ENCODE data around the gene FILIP1L. TPM values are rescaled to one million over a fixed set of nuclear protein-coding genes. Genes with fewer than 3 reads are reported as not detected.
A peak's percentile ranks its signal among the peaks of the same experiment; 100 is the strongest.

The FILIP1L gene
- total RNA-seq, 1 donor from 2014 or later = 33.4 TPM

DNA sequence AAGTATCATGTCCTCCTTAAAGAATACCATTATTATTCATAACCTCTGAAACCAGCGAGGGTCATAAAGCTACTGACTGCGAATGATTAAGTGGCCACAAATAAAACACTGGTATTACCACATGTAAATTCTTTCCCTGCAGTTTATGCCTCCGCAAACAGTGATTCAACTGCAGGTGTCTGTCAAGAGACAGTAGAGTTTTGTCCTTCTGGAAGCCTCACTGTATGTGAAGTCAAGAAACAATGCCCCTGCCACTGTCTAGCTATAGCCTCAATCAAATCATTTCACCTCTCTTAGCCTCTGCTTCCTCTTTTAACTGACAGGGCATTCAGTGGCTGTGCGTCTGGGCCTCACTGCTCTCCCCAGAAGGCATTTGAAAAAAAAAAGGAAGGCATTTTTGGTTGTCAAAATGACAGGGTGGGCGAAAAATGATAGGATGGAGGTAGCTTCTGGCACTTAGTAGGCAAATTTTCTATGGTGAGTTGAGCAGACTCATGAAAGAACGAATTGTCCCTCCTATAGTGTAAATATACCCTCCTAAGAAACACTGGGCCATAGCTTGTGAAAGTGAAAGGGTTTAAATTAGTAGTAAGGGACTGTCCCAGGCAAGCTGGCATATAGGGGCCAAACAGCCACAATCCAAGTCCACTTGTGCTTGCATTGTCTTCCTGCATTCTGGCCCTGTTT lies 66.7 kb downstream of the FILIP1L start:
- H3K4me3 ChIP-seq (ENCODE audit: low read depth, low read length) = peak overlapping the region; percentile 9
- no peak for DNase-seq (ENCODE audit: low read depth)
- TF ChIP-seq, protein P1, sequence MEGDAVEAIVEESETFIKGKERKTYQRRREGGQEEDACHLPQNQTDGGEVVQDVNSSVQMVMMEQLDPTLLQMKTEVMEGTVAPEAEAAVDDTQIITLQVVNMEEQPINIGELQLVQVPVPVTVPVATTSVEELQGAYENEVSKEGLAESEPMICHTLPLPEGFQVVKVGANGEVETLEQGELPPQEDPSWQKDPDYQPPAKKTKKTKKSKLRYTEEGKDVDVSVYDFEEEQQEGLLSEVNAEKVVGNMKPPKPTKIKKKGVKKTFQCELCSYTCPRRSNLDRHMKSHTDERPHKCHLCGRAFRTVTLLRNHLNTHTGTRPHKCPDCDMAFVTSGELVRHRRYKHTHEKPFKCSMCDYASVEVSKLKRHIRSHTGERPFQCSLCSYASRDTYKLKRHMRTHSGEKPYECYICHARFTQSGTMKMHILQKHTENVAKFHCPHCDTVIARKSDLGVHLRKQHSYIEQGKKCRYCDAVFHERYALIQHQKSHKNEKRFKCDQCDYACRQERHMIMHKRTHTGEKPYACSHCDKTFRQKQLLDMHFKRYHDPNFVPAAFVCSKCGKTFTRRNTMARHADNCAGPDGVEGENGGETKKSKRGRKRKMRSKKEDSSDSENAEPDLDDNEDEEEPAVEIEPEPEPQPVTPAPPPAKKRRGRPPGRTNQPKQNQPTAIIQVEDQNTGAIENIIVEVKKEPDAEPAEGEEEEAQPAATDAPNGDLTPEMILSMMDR (conservative IDR thresholded peaks at IDR 0.05; ENCODE audit: low read depth, low read length) = no peak

DNA sequence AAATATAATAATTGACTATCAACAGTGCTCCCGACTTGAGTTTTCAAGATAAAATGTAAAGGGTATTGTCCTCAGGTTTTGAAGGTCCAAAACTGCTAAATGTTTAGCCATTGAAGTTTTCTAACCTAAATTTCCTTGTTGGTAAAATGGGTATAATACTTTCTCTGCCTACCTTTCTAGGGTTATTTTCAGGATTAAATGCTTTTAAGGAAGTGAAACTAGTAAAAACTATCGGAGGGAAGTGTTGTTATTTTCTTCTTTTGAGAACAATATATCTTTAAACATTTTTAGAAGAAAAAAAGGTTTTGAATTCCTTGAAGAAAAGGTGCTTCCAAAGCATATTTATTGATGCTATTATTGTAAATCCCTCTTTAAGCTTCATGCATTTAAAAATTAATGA lies 67.3 kb downstream of the FILIP1L start:
- DNase-seq (ENCODE audit: low read depth) = no peak
- H3K4me3 ChIP-seq (ENCODE audit: low read depth, low read length) = no peak overlapping the region
- TF ChIP-seq, protein P1 (conservative IDR thresholded peaks at IDR 0.05; ENCODE audit: low read depth, low read length) = no peak

DNA sequence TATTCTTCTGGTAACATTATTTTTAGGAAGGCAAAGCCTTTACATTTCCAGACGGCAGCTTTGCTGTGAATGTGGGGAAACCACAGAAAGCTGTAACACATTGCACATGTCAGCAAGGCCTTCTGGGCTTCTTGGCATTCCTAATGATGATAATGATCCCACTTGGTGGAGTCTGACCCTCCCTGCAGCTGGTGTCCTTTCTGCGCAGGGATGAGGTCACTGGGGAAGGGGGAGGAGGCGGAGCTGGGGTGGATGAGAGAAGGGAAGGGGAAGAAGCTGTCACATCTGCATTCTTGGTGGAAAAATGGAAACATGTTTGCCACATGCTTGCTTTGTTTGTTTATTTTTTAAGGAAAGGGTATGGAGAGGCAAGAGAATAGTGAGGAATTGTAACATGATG lies 68.6 kb downstream of the FILIP1L start:
- no peak overlapping the region for H3K4me3 ChIP-seq (ENCODE audit: low read depth, low read length)
- no peak for DNase-seq (ENCODE audit: low read depth)
- TF ChIP-seq, protein P1 (conservative IDR thresholded peaks at IDR 0.05; ENCODE audit: low read depth, low read length) = no peak

DNA sequence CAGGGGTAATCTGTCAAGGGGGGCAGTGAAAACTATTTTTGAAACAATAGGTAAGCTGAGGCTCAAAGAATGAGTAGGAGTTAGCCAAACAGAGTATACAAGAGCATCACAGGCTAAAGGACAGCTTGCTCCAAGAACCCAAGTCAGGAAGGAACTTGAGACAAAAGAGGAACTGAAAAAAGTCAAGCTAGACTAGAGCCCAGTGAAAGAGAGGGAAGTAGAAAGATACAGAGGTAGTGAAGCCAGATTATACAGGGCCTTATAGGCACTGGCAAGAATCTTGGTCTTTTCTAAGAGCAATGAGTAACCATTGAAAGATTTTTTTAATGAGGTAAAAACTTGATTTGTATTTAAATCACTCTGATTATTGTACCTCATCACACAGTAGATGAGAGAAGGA lies 69.9 kb downstream of the FILIP1L start:
- TF ChIP-seq, protein P1 (conservative IDR thresholded peaks at IDR 0.05; ENCODE audit: low read depth, low read length) = no peak
- DNase-seq (ENCODE audit: low read depth) = no peak
- H3K4me3 ChIP-seq (ENCODE audit: low read depth, low read length) = no peak overlapping the region

DNA sequence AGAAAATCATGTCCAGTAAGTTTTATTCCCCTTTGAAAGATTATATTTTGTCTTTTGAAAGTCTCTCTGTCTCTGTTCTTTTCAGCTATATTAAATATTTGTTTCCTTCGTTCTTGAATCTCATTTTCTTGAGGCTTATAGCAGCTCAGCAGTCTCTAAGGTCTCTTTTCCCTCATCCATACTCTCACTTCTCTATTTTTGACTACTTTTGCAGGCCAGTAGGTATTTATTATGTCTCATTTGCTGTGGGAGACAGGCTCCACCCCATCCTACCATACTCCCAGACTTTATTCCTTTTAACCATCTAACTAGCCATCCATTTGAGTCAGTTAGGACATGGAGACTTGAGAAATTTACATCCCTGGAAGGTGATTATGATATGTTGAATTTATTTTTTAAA lies 71.0 kb downstream of the FILIP1L start:
- no peak overlapping the region for H3K4me3 ChIP-seq (ENCODE audit: low read depth, low read length)
- TF ChIP-seq, protein P1 (conservative IDR thresholded peaks at IDR 0.05; ENCODE audit: low read depth, low read length) = no peak
- no peak for DNase-seq (ENCODE audit: low read depth)

DNA sequence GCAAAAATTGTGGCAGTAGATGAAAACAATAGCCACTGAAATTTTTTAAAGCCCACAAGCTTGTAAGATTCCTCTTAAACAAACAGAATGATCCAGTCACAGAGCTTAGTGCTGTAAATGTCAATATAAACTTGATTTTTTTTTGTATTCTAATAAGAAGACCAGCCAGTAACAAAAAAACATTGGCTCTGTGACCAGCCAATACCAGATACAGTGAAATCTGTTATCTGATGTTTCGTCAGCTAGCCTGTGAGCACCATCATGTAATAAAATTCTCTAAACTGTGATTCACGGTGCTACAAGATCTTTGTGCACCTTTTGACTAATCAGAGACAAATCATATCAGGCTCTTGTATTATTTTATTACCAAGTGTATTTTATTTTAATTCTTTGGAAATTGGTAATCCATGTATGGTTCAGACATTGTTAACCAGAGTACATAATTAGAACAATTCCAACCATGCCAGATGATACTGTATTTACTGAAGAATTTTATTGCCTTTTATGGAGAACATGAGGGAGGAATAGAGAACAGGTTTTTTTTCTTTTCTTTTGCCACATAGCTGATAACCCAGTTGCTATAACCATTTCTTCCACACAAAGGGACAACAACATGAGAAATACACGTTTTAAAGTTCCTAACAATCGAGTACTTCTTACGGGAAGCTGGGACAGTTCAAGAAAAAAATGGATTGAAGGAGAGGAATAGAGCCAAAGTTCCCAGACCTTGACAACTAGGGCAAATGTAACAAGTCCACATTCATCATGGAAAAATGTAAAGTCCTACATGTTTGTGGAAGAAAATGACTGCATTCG lies 71.9 kb downstream of the FILIP1L start:
- DNase-seq (ENCODE audit: low read depth) = no peak
- H3K4me3 ChIP-seq (ENCODE audit: low read depth, low read length) = no peak overlapping the region
- TF ChIP-seq, protein P1 (conservative IDR thresholded peaks at IDR 0.05; ENCODE audit: low read depth, low read length) = no peak
